HCT116 (cell line): Measurements from ENCODE around the gene CD70. TPM values are rescaled to one million over a fixed set of nuclear protein-coding genes. Genes with fewer than 3 reads are reported as not detected.
"Not testable (repeated sequence)": the region's sequence is repeated elsewhere in the genome, so short reads cannot be mapped to it uniquely, and the experiment has no call there.

ENCODE experiments used
- ATAC-seq: fragments of 200-7000 bp; cut with Tn5 transposase; 2 replicates; pipeline ENCODE4 v1.9.1; 2020; ENCODE audit warnings: mild to moderate bottlenecking, moderate library complexity
- BruUV-seq: library from RNA; stranded (reverse); fragments of 400-500 nt; replicated peaks from 2 replicates; lab custom pipeline; 2021; lab: Mats Ljungman, UMichigan
- CTCF ChIA-PET: fragments of 300-600 bp; sonication (Branson Sonifier 250); formaldehyde crosslinking; loops from one replicate; lab custom pipeline; 2021; ENCODE audit warnings: antibody characterized with exemption; lab: Charles Lee
- POLR2A ChIA-PET: fragments of 300-600, 350-600 bp; sonication (Branson Sonifier 250); formaldehyde crosslinking; loops from one replicate; lab custom pipeline; 2021; ENCODE audit warnings: antibody characterized with exemption; lab: Charles Lee
- RAD21 ChIA-PET, 2 experiments: fragments of 300-600 bp; sonication (Branson Sonifier 250); formaldehyde crosslinking; loops; one replicate each; lab custom pipeline; 2023; ENCODE audit warnings: low total read pairs in 2 of 2; ENCODE audit not compliant: uncharacterized antibody in 2 of 2, unreplicated experiment in 2 of 2, low non-redundant PET in 1 of 2; lab: Charles Lee
- DNase-seq: peaks from one replicate; pipeline ENCODE4 v3.0.0-alpha.2; 2010; ENCODE audit warnings: low read depth, low spot score
- H2AFZ ChIP-seq: fragments of 200-600 bp; shearing (Covaris generic), sonication (generic); 2 replicates; pipeline ENCODE4 v1.6.1; 2017; ENCODE audit warnings: low read depth, mixed run types, mixed read lengths, antibody characterized with exemption, low read length; ENCODE audit not compliant: poor library complexity, severe bottlenecking
- H3K27ac ChIP-seq: 2 replicates; pipeline ENCODE4 v1.5.1; 2012; ENCODE audit warnings: low read depth, low read length
- H3K27me3 ChIP-seq: fragments of 200-600 bp; sonication (generic); 2 replicates; pipeline ENCODE4 v1.6.1; 2016; ENCODE audit warnings: mixed run types, low read length, mixed read lengths; ENCODE audit not compliant: insufficient read depth
- H3K36me3 ChIP-seq, 2 experiments: fragments of 200-500 bp in 1 of 2; fragments of 200-600 bp in 1 of 2; sonication (Bioruptor generic) in 1 of 2; sonication (generic) in 1 of 2; 2 replicates each; pipeline versions ENCODE4 v1.5.1 to v1.6.1; 2014 to 2016; ENCODE audit warnings: low read length in 2 of 2, inconsistent platforms in 1 of 2, mixed read lengths in 1 of 2, mixed run types in 1 of 2; ENCODE audit not compliant: insufficient read depth in 2 of 2, control insufficient read depth in 1 of 2
- H3K4me1 ChIP-seq, 2 experiments: fragments of 200-600 bp in 1 of 2; sonication (generic) in 1 of 2; 2 replicates each; pipeline versions ENCODE4 v1.5.1 to v1.6.1; 2012 to 2017; ENCODE audit warnings: low read length in 2 of 2, inconsistent platforms in 1 of 2, mild to moderate bottlenecking in 1 of 2, mixed read lengths in 1 of 2, mixed run types in 1 of 2, moderate library complexity in 1 of 2; ENCODE audit not compliant: insufficient read depth in 2 of 2, control insufficient read depth in 1 of 2
- H3K4me2 ChIP-seq: fragments of 200-600 bp; sonication (generic); 2 replicates; pipeline ENCODE4 v1.6.1; 2017; ENCODE audit warnings: mixed run types, low read length, mixed read lengths
- H3K4me3 ChIP-seq, 2 experiments: fragments of 200-600 bp in 1 of 2; sonication (generic) in 1 of 2; replicated peaks in 1 of 2; 2 replicates each; pipeline ENCODE4 v1.5.1; 2011 to 2016; ENCODE audit warnings: low read length in 2 of 2, control low read depth in 1 of 2, low read depth in 1 of 2, mild to moderate bottlenecking in 1 of 2, mixed read lengths in 1 of 2, mixed run types in 1 of 2
- H3K79me2 ChIP-seq: fragments of 200-600 bp; sonication (generic); 2 replicates; pipeline ENCODE4 v1.6.1; 2017; ENCODE audit warnings: mild to moderate bottlenecking, mixed run types, low read length, moderate library complexity, mixed read lengths; ENCODE audit not compliant: insufficient read depth
- H3K9ac ChIP-seq: fragments of 200-600 bp; sonication (generic); 2 replicates; pipeline ENCODE4 v1.6.1; 2016; ENCODE audit warnings: low read length, mixed read lengths
- H3K9me2 ChIP-seq: fragments of 200-600 bp; sonication (generic), shearing (Covaris generic); 2 replicates; pipeline ENCODE4 v1.6.1; 2017; ENCODE audit warnings: mixed run types, mild to moderate bottlenecking, moderate library complexity; ENCODE audit not compliant: insufficient read depth
- H3K9me3 ChIP-seq, 2 experiments: fragments of 200-500 bp in 1 of 2; fragments of 200-600 bp in 1 of 2; sonication (Bioruptor generic) in 1 of 2; sonication (generic) in 1 of 2; 2 replicates each; pipeline ENCODE4 v1.6.1; 2014 to 2017; ENCODE audit warnings: low read length in 2 of 2, mixed read lengths in 2 of 2, inconsistent platforms in 1 of 2, low read depth in 1 of 2, mild to moderate bottlenecking in 1 of 2, mixed run types in 1 of 2, moderate library complexity in 1 of 2; ENCODE audit not compliant: control insufficient read depth in 1 of 2, insufficient read depth in 1 of 2
- H4K20me1 ChIP-seq: fragments of 200-600 bp; sonication (generic), shearing (Covaris generic); 2 replicates; pipeline ENCODE4 v1.6.1; 2017; ENCODE audit warnings: mixed run types, mild to moderate bottlenecking, moderate library complexity; ENCODE audit not compliant: insufficient read depth
- RAD21 ChIP-seq: IDR thresholded peaks from 2 replicates; pipeline ENCODE4 v1.6.1; 2012; ENCODE audit warnings: low read depth, mild to moderate bottlenecking
- SIN3A ChIP-seq: IDR thresholded peaks from 2 replicates; pipeline ENCODE4 v1.6.1; 2012; ENCODE audit warnings: low read depth
- intact Hi-C: fragments of 100-400 bp; cut with micrococcal nuclease; formaldehyde crosslinking; loops from 2 replicates; pipeline ENCODE4 v1.10.0; 2022
- total RNA-seq: library from RNA; stranded (reverse); gene quantifications from one replicate; pipeline ENCODE4 v1.2.1, GENCODE V29; 2021; ENCODE audit not compliant: unreplicated experiment
- TF ChIP-seq, protein P1 (sequence below): IDR thresholded peaks from 2 replicates; pipeline ENCODE4 v1.6.1; 2012; ENCODE audit warnings: low read depth
- TF ChIP-seq, protein P2 (sequence below), 3 experiments: fragments of 200-600 bp in 1 of 3; sonication (generic) in 1 of 3; IDR thresholded peaks in 2 of 3; conservative IDR thresholded peaks in 1 of 3; 2 replicates each; pipeline ENCODE4 v1.5.1; 2012 to 2017; ENCODE audit warnings: low read depth in 2 of 3, low read length in 2 of 3, antibody characterized with exemption in 1 of 3, borderline replicate concordance in 1 of 3, control low read depth in 1 of 3, mild to moderate bottlenecking in 1 of 3, mixed read lengths in 1 of 3, mixed run types in 1 of 3, moderate library complexity in 1 of 3; ENCODE audit not compliant: insufficient read depth in 1 of 3

The CD70 gene
- total RNA-seq, 1 experiment from 2014 or later, result 2.1 TPM

GRCh38 chr19:6564393-6564792 lies 26.6 kb downstream of the CD70 start:
- RAD21 ChIA-PET, result no interaction called here
- intact Hi-C loops, result no loop called here
- Histone ChIP-seq H3K79me2 (no peaks in the 10 kb centered on the region), H3K4me2 (no peak overlapping the region), H3K9me2 (no peaks in the 10 kb centered on the region), H3K9me3 (no peaks in the 10 kb centered on the region), H3K27me3 (no peaks in the 10 kb centered on the region), H4K20me1 (no peaks in the 10 kb centered on the region), H3K36me3 (no peaks in the 10 kb centered on the region), H3K4me3 (no peak overlapping the region), H2AFZ (no peak overlapping the region), H3K27ac (no peak overlapping the region), H3K9ac (no peak overlapping the region), H3K4me1 (no peaks in the 10 kb centered on the region)
- CTCF ChIA-PET, result no interaction called here
- 0 out of 2 replicates have a peak, but pooled peaks have one; percentile 49 for ATAC-seq
- DNase-seq, result no peak
- no TSS peak for BruUV-seq
- POLR2A ChIA-PET, result no interaction called here
- TF ChIP-seq SIN3A, result no peak
- TF ChIP-seq, protein P1, sequence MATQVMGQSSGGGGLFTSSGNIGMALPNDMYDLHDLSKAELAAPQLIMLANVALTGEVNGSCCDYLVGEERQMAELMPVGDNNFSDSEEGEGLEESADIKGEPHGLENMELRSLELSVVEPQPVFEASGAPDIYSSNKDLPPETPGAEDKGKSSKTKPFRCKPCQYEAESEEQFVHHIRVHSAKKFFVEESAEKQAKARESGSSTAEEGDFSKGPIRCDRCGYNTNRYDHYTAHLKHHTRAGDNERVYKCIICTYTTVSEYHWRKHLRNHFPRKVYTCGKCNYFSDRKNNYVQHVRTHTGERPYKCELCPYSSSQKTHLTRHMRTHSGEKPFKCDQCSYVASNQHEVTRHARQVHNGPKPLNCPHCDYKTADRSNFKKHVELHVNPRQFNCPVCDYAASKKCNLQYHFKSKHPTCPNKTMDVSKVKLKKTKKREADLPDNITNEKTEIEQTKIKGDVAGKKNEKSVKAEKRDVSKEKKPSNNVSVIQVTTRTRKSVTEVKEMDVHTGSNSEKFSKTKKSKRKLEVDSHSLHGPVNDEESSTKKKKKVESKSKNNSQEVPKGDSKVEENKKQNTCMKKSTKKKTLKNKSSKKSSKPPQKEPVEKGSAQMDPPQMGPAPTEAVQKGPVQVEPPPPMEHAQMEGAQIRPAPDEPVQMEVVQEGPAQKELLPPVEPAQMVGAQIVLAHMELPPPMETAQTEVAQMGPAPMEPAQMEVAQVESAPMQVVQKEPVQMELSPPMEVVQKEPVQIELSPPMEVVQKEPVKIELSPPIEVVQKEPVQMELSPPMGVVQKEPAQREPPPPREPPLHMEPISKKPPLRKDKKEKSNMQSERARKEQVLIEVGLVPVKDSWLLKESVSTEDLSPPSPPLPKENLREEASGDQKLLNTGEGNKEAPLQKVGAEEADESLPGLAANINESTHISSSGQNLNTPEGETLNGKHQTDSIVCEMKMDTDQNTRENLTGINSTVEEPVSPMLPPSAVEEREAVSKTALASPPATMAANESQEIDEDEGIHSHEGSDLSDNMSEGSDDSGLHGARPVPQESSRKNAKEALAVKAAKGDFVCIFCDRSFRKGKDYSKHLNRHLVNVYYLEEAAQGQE, result peak; percentile 80

DNA sequence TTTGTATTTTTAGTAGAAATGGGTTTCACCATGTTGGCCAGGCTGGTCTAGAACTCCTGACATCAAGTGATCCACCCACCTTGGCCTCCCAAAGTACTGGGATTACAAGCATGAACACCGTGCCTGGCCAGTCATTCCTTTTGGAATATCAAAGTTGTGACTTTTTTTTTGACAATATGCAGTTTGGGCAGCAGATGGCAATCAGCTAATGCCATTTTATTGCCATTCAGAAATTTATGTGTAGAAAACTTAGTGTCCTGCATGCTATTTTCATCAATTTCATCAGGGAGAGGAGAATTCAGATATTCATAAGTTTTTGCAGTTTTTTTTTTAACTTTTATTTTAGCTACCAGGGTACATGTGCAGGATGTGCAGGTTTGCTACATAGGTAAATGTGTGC lies 28.5 kb downstream of the CD70 start:
- TF ChIP-seq RAD21, result peak; percentile 62
- TF ChIP-seq, protein P2, sequence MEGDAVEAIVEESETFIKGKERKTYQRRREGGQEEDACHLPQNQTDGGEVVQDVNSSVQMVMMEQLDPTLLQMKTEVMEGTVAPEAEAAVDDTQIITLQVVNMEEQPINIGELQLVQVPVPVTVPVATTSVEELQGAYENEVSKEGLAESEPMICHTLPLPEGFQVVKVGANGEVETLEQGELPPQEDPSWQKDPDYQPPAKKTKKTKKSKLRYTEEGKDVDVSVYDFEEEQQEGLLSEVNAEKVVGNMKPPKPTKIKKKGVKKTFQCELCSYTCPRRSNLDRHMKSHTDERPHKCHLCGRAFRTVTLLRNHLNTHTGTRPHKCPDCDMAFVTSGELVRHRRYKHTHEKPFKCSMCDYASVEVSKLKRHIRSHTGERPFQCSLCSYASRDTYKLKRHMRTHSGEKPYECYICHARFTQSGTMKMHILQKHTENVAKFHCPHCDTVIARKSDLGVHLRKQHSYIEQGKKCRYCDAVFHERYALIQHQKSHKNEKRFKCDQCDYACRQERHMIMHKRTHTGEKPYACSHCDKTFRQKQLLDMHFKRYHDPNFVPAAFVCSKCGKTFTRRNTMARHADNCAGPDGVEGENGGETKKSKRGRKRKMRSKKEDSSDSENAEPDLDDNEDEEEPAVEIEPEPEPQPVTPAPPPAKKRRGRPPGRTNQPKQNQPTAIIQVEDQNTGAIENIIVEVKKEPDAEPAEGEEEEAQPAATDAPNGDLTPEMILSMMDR (IDR thresholded peaks at IDR 0.05 in 2 of 3, conservative IDR thresholded peaks at IDR 0.05 in 1 of 3; ENCODE audit: borderline replicate concordance in 1 of 3, insufficient read depth in 1 of 3, low read depth in 2 of 3, low read length in 2 of 3), result peak in 2 of 3 experiments; percentile 9 to 36; a peak in 1 of 6 replicates
- H3K27ac ChIP-seq, H3K27me3 ChIP-seq, H3K36me3 ChIP-seq, H4K20me1 ChIP-seq, POLR2A ChIA-PET, H2AFZ ChIP-seq, H3K9me2 ChIP-seq, DNase-seq, H3K9ac ChIP-seq, H3K4me2 ChIP-seq, BruUV-seq, ATAC-seq, H3K9me3 ChIP-seq, H3K4me3 ChIP-seq, intact Hi-C loops, H3K79me2 ChIP-seq, H3K4me1 ChIP-seq: not testable (repeated sequence)
- RAD21 ChIA-PET, result interaction anchor here (0.6 to 0.7 kb wide), 2 partner anchors 70 to 71 kb away, joined by 3 to 4 read pairs; no protein-coding TSS in a partner anchor
- CTCF ChIA-PET, result interaction anchor here (0.6 to 2.2 kb wide), 4 partner anchors 10 to 152 kb away, joined by 3 to 6 read pairs (median 4); no protein-coding TSS in a partner anchor
